HG03558 (cell line): ENCODE measurements around the gene EYA2.

Source experiments
- ATAC-seq: cut with Tn5 transposase; IDR thresholded peaks from one replicate; pipeline ENCODE4 v1.9.1; 2021; ENCODE audit warnings: moderate number of reproducible peaks; ENCODE audit not compliant: unreplicated experiment; ENCODE audit errors: extremely low read depth

EYA2 gene

GRCh38 chr20:47054506-47054905 is 159.9 kb downstream of the EYA2 start:
- no peak for ATAC-seq

GRCh38 chr20:47054945-47055344 is 160.3 kb downstream of the EYA2 start:
- no peak for ATAC-seq

DNA sequence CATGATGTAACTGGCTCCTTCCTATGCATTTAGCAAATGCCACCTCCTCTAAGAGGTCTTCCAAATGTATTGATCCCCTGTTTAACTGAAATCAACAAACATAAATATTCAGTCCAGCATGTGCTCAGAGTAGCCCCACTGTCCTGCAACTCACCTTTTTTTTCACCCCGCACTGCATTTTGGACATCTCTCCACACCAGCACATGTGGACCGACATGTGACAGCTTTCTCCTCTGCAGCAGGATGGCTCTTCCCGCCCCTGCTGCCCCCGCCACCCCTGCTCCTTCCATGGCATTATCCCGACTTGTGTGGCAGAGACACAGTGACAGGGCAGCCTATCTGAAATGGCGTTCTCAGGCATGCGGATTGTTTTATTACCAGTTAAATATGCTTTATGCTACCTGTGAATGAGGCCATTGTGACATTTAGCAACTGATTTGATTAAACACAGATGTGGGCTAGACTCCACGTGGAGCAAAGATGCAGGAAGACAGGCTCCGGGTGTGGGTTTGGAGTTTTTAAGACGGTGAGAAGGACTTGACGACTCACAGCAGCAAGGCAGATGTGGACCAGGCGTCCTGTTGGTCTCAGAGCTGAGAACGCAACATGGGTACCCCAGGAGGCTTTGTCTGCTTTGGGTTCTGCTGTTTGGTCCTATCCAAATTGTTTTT is 161.2 kb downstream of the EYA2 start:
- ATAC-seq = no peak

DNA sequence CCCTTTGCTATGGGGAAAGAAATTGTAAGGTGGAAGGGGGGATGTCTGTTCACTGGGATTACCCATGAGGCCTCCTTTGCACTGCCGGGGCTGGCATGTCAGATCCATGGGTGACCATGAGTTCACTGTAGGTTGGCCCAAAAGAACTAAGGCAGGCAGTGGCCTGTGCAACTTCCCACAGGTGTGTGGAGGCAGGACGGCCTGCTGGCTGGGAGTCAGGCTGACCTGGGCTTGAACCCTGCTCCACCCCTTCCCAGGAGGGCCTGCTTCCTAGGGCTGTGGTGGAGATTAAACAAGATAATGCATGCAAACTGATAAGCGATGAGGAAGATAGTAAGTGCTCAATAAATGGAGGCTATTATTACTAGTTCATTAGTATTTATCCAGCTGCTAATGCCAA is 163.0 kb downstream of the EYA2 start:
- ATAC-seq = no peak

- ATAC-seq = no peak
Observed at GRCh38 chr20:47058236-47058635, 163.6 kb downstream of the EYA2 start.

- ATAC-seq = no peak
Observed at GRCh38 chr20:47059536-47059935, 164.9 kb downstream of the EYA2 start.

DNA sequence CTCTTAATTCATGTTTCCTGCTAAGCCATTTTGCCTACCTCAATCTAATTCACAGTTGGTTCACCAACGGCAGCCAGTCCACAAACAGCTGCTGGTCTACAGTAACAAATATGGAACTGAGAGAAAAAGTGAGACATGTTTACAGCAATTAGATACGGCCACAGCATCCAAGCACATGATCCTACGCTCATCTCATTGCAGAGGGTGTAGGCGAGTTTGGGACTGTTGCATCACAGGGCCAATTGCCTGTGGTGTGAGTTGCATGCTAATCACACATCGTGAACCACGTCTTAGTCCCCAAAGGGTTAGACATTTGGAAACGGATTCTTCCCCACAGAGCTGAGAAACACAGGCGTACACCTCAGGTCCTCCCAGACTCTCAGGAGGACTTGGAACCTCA is 166.9 kb downstream of the EYA2 start:
- ATAC-seq = no peak

- no peak for ATAC-seq
Observed at GRCh38 chr20:47062226-47062890, 167.7 kb downstream of the EYA2 start.

DNA sequence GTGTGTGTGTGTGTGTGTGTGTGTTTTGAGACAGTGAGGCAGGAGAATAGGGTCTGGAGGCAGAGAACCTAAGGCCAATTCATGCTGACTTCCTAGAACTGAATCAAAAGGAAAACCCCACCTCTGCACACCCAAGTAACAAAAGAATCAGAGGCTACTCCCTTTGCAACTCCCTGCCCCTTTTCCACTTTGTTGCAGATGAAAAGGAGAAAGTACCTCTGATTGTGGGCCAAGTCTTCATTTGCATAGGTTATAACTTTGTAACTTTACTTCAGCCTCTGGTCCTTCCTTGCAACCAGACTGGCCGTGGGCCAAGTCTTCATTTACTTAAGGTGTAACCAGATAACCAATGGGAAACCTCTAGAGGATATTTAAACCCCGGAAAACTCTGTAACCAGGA is 168.8 kb downstream of the EYA2 start:
- no peak for ATAC-seq

DNA sequence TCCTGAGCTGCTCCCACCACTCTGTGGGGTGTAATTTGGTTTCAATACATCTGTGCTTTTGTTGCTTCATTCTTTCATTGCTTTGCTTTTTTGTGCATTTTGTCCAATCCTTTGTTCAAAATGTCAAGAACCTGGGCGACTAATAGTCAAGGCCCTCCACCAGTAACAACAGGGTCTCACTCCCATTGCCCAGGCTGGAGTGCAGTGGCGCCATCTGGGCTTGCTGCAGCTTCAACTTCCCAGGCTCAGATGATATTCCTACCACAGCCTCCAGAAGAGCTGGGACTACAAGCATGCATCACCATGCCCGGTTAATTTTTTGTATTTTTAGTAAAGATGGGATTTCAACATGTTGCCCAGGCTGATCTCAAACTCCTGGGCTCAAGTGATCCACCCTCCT is 169.2 kb downstream of the EYA2 start:
- no peak for ATAC-seq

GRCh38 chr20:47066484-47067270 is 172.0 kb downstream of the EYA2 start:
- ATAC-seq = no peak

GRCh38 chr20:47067776-47068175 is 173.1 kb downstream of the EYA2 start:
- no peak for ATAC-seq

- no peak for ATAC-seq
Observed at GRCh38 chr20:47070176-47070575, 175.5 kb downstream of the EYA2 start.

DNA sequence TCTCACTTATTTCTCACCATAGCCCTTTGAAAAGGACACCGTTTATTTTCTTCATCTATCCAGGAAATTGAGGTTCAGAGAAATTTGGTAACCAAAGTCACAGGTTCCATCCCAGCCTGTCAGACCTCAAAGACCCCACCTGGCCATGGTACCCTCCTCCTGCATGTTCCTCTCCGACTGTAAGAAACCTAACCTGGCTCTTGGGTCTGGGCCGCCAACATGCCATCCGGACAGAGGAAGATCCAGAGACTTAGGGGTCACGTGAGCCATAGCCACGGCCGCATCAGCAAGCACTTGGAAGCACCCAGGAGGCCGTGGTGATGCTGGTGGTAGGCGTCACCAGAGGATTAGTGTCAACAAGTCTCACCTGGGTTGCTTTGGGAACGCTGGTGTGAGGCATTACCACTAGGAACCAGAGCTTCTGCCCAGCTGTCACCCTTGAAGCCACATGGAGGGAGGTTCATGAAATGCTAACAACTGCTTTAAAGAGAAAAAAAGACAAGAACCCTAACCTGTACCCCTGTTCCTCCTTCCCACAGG is 177.1 kb downstream of the EYA2 start:
- ATAC-seq = no peak

- no peak for ATAC-seq
Observed at GRCh38 chr20:47073766-47074475, 179.3 kb downstream of the EYA2 start.

DNA sequence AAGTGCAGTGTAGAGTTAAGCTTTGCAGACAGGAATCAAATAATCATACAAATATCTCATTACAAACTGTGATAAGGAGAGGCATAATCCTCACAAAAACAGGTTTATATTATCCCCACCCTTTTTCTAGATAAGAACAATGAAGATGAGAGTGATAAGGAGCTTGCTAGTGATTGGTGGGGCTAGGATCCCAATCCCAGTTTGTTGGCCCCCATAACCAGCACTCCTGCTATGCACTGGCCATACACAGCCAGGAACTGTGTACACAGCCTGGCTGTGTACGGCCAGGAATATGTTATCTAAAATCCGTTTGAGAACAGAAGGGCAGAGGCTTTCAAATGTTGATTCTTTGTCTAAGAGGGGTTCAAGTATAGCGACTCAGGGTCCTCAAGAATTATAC is 180.6 kb downstream of the EYA2 start:
- no peak for ATAC-seq

DNA sequence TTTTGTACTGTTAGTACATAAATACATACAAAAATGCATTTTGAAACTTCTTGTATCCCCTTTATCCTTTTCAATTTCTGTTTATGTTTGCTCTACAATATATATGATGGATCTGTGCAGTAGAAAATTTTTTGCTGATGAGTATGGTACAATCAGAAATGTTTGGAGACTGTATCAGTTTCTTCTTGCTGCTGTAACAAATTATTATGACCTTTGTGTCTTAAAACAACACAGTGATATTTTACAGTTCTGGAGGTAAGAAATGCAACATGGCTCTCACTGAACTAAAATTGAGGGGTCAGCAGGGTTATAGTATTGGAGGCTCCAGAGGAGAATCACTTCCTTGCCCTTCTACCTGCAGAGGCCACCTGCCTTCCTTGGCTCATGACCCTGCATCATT is 184.4 kb downstream of the EYA2 start:
- ATAC-seq = no peak

- ATAC-seq = no peak
Observed at GRCh38 chr20:47080365-47080764, 185.7 kb downstream of the EYA2 start.

DNA sequence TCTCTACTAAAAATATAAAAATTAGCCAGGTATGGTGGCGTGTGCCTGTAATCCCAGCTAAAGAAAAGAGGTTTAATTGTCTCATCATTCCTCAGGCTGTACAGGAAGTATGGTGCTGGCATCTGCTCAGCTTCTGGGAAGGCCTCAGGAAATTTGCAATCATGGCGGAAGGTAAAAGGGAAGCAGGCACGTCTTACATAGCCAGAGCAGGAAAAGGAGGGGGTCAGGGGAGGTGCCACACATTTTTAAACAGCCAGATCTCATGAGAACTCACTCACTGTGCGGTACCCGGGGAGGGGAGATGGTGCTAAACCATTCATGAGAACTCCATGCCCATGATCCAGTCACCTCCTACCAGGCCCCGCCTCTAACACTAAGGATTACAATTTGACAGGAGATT is 191.7 kb downstream of the EYA2 start:
- no peak for ATAC-seq

- ATAC-seq = no peak
Observed at GRCh38 chr20:47088335-47088734, 193.7 kb downstream of the EYA2 start.

DNA sequence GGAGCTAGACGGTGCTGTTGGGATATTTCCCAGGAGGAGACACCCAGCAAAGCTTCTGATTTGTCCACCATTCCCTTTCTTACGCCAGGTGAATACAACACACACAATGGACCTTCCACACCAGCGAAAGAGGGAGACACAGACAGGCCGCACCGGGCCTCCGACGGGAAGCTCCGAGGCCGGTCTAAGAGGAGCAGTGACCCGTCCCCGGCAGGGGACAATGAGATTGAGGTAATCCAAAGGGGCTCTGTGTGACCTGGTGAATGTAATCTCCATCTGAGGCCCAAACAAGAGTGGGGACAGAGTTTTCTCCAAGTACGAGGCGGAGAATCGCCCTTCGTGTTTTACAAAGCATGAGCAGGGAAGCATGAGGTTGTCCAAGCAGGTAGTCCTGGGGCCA is 194.5 kb downstream of the EYA2 start:
- no peak for ATAC-seq
